Stimulated activated CD4-positive, alpha-beta T cell treated with anti-CD3 and anti-CD28 coated beads, TNF-alpha, amount 100 ng/mL, for 48 hours (primary cell): Measurements from ENCODE around the gene CDK1.

Experiments
- DNase-seq, 3 donors: peaks; one replicate each; pipeline ENCODE4 v3.0.0-alpha.2; 2020; ENCODE audit warnings: low read depth in 3 of 3

The CDK1 gene

DNA sequence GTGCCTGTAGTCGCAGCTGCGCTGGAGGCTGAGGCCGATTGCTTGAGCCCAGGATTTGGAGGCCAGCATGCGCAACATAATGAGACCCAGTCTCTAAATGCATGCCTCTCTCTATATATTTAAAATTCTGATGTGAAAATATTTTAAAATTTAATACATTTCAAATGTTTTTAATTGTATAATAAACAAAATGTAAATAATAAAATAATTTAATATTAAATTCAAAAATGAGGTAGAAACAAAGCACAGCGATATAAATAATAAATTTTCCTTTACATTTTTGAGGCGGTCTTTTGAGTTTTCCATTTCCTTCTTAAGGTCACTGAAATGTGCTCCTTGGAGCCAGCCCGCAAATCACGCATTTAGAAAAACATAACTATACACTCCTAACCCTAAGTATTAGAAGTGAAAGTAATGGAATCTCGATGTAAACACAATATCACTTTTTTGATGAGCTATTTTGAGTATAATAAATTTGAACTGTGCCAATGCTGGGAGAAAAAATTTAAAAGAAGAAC lies 523 bp upstream of the CDK1 start:
- no peak for DNase-seq

DNA sequence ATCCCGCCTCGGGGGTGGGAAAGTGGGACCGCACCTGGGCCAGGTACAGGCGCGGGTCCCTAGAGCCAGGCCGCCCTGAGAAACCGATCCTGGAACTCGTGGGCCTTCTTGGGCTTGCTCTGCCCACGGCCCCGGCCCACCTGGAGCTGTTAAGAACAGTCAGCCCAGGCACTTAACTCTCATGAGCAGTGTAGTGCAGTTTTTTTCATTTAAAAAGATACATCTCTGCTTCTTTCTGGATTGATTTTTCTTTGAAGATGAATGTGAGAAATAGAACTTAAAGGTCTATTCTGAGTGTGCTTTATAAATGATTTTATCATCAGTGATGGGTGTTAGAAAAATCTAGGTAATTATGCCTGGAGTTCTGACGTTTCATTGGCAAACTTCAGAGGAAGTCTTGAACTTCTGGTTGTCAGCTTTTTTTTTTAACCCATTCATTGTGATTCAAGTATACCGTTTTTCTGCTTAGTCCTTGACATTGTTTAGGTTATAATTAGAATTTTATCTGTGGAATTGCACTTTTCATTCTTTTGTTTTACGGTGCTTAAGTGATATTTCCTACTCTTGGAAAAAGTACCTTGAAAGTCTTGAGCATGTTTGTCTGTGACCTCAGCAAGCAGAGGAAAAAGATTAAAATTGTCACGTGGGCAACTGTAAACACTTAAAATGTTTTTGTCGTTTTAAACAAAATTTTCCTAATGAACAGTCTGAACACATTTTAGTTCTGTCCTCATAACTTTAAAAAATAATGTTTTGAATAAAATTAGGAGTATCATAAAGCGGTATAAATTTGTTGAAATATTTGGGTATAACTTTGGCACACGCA lies 906 bp downstream of the CDK1 start:
- no peak for DNase-seq

DNA sequence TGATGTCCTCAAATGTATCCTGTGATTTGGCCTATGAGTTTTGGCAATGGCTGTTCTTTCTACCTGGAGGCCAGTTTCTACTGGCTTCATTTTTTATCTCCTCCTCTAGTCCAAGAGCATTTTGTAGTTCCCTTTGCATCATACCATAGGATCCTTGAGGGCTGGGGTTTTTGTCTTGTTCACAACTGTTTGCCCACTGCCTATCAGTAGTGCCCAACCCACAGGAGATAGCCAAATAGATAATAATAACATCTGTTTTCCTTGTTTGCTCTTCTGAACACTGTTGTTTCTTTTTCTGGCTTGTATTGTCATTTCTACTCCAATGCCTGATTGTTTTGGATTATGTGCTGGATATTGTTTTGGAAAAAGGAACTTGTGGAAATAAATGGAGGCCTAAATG lies 3.4 kb downstream of the CDK1 start:
- DNase-seq = no peak

DNA sequence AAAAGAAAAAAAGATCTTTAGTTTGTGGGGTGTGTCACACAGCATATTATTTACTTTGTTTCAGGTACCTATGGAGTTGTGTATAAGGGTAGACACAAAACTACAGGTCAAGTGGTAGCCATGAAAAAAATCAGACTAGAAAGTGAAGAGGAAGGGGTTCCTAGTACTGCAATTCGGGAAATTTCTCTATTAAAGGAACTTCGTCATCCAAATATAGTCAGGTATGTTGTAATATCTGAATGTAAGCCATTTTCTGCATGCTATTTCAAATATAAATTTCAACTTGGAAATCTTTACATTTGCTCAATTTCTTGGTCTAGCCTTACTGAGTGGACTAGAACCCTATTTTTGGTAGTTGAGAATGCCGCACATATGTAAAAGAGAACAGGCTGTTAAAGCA lies 6.4 kb downstream of the CDK1 start:
- DNase-seq = no peak

DNA sequence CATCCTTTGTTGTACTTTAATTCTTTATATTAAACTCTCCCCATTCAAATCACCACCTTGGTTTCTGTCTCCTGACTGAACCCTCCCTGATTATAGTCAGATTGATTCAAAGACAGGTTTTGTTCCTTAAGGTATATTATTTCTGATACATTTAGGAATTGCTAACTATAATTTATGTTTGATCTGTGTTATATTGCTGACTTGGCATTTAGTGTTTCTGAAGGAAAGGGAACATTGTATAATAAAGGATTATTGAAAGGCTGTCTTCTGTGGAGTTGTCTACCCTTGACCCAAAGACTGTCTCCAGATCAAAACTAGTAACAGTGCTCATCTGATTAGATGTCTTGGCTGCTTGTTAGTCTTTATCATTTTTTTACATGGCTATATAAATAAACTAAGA lies 10.3 kb downstream of the CDK1 start:
- no peak for DNase-seq

DNA sequence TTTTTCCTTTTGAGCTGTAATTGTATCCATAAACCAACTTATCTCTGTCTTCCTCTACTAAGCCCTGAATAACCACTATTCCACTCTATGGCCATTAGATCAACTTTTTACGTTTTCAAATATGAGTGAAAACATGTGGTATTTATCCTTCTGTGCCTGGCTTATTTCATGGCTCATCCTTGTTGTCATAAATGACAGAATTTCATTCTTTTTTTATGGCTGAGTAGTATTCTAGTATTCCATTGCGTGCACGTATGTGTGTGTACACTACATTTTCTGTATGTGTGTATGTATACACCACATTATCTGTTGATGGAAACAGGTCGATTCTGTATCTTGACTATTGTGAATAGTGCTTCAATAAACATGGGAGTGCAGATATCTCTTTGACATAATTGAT lies 11.1 kb downstream of the CDK1 start:
- DNase-seq = no peak

DNA sequence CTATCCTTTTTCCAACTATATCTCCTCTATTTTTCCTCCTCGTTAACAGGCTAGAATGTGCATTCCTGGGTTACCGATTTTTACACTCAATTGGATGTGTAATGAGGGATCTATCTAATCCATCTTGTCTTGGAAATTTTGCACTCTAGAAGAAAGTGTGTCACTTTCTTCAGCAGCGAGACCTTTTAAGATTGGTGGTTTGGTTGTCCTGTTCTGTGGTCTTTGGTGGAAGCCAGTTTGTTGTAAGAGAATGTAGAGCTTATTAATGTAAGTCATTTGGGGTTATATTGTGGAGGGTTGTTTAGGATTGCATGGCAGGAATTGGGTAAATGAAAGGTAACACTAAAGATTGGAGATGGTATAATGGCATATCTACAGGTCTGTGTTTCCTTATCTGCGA lies 16.7 kb downstream of the CDK1 start:
- DNase-seq = no peak

DNA sequence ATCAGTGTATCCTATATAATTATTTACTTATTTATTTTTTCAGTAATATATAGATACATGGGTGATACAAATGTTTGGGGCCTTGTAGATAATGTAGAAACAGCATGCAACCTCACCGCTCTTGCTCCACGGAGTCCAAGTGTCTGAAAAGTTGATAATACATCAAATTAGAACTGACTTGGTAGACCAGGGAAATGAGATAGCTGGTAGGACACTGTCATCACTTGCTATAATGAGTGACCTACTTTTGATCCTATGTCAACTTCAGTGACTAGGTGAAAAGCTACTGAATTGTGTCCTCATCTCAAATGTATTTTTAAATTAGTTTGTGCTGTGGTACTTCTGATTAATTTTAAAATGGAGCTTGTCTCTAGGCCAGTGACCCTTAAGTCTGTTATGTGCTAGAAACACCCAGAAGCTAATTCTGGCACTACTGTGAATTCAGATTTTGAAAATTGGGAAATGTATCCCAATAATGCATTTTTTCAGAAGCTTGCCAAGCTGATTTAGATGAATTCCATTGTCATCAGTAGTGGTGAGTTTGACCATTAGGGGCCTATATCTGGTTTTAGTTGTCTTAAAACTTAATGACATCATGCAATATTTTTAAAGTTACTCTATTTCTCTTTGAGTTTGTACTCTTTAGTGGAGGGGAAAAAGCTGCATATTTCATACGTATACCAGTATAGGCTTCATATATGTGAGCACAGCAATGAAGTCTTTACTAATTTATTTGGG lies 17.4 kb downstream of the CDK1 start:
- no peak for DNase-seq

DNA sequence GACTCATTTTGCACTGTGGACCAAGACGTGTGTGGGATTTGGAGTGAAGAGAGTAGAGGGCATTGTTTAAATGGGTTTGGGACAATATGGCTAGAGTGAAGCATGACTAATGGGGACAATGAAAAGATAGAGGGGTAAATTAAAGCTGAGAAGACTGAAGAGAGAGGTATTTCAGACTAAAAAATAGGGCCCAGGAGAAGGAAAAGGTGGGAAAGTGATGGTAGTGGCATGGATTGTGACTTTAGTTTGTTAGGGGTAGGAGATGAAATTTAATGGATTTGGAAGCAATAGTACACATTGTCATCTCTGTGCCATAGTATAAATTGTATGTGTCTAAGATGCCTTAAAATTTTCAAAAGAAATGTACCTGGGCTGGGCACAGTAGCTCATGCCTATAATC lies 18.2 kb downstream of the CDK1 start:
- no peak for DNase-seq

DNA sequence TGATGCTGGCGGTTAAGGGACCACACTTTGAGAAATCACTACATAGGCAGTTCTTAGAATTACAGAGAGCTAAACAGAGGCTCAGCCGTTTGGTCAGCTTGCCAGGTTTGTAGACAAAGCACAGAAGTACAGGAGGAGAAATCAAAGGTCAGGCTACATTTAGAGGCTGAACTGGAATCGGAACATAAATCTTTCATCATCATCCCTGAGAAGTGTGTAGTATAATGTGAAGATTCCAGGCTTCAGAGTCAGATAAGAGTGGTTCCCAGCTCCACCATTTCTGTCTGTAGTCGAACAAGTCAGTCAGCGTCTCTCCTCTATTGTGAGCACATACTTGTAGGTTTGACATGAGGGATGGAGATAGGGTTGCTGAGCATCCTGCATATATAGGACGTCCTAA lies 18.9 kb downstream of the CDK1 start:
- DNase-seq = no peak

DNA sequence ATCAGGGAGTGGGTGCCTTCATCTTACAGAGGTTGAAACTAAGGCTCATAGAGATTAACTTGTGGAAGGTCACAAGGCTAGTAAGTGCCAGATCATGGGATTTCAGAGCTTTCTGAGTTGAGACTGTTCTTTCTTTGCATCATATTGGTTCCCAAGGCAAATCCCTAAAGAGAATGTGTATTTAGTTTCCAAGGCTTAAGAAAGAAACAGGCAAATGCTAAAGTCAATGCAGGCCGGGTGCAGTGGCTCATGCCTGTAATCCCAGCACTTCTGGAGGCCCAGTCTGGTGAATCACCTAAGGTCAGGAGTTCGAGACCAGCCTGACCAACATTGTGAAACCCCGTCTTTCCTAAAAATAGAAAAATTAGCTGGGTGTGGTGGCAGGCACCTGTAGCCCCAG lies 19.8 kb downstream of the CDK1 start:
- no peak for DNase-seq

DNA sequence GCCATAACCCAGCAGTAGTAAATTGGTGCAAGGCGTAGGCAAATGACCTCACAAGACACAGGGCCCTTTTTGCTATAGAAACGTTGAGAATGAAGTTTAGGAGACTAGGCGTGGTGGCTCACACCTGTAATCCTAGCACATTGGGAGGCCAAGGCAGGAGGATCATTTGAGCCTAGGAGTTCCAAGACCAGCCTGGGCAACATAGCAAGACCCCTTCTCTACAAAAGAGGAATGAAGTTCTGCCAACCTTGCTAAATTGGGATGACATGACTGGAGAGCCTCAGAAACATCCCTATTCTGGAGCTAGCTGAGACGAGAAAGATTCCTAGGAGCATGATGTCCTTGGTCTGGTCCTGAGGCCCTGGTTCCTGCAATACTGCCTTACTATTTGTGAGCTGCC lies 20.6 kb downstream of the CDK1 start:
- DNase-seq = no peak

DNA sequence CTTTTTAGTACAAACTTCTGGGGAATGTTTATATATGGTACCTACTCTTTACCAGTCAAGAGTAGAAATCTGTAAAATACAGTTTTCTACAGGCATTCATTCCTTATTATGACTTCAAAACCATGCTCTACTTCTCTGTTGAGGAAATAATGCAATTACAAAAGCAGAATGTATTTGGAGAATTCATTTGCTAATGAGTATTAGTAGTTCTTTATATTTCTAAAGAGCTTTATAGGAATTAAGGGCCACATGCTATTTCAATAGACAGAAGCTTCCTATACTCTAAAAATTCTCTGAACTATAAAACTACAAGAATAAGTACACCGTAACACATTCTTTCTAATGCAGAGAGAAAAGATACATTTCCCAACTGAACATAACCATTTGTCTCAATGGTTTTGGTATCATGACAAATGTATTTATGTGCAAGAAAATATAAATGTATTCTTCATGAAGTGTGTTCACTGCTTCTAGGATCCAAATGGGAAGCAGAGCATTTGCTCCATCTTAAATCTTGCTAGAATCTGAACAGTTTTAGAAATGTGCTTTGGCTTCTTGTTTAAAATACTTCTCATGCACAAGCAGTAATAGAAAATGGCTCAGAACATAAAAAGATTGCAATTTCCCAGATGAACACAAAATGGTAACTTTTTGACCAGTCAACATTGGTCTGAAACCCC lies 21.8 kb downstream of the CDK1 start:
- DNase-seq = no peak

DNA sequence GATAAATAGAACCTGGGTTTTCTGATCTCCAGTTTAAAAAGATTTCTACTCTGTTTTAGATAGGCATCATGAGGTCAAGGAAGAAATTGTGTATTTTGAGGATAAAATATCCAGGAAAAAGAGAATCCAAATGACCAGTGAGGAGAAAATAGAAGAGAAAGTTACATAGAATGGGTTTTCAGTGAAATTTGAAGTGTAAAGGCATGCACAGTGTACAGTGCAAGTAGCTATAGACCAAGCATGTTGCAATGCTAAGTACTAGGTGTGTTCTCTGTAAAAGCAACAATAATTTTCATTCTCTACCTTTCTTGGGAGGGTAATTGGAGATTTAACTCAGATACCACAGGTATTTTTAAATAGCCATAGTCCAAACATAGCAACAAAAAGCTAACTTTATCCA lies 22.6 kb downstream of the CDK1 start:
- no peak for DNase-seq

DNA sequence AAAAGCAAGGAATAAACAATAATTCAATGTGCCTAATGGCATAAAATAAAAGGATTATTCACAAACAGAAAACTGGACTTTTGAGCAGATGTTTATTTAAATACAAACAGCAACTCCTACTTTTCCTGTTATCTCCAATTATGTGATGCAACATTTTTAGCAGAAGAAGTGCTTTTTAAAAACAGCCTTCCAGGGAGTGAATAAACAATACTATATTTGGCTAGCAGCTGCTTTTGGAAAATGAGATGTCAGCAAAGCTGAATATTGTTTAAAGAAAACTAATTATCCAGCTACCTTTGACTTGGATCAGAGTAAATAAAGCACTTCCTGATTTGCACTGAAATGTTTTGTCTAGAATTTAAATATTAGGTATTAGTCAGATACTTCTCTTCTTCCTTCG lies 23.2 kb downstream of the CDK1 start:
- no peak for DNase-seq

DNA sequence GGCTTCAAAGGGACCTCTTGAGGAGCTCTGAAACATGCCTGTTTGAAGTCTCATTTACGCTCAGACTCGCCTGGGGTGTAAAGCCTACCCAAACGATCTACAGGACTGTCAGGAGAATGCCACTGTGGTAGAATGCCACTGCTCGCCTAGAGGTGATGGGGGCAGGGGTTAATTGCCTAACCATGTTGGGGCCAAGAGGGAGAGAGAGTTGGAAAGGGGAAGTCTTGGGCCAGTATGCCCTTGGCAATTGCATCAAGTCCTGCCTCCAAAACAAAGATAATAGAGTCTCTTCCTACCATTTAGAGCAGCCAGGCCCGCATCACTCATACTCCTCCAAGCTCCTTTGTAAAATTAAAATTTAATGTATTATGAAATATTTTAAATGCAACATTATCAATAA lies 25.2 kb downstream of the CDK1 start:
- DNase-seq = no peak

DNA sequence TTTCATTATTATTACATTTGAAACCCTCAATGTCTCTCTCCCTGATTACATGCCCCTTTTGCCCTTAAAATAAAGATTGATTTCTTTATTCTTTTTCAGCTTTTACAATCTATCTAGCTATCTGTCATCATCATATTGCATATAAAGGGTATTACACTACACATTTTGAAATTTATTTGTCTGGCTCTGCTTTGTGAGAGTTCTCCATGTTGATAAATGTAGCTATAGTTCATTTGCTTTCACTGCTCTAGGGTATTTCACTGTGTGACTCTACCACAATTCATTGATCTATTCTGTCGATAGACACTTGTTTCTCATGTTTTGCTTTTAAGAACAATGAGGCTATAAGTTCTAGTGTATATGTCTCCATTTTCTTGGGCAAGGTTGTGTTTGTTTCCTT lies 25.6 kb downstream of the CDK1 start:
- no peak for DNase-seq

DNA sequence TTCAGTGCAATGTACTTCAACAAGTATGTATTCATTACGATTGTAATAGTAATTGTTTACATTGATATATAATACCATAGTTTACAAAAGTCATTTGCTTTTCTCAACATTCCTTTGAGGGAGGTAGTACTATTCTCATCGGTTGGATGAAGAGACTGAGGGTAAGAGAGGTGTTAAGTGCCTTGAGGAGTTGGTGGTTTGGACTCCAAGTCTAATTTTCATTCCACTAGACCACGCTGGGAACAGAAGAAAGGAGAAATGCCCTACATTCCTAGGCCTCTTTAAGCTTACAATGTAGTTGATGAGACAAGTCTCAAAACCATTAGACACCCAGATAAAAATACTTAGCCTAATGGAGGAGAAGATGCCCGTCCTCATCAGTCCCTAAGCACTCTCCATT lies 28.6 kb downstream of the CDK1 start:
- no peak for DNase-seq

DNA sequence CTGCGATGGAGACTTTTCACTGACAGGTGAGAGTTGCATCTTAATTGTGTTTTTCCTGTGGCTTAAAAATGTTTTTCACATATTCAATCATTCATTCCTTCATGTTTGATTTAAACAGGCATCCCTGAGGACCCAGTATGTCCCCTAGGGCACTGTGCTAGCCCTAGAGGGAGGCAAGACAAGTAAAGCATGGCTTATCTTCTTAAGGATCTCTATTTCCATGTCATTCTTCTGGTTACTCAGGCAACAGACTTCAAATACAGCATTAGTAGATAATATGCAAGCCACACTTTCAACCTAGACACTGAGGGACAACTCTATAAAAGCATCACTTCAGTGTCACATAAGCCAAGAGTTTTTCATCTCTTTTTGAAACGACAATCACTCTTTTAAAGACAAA lies 29.2 kb downstream of the CDK1 start:
- DNase-seq = no peak

DNA sequence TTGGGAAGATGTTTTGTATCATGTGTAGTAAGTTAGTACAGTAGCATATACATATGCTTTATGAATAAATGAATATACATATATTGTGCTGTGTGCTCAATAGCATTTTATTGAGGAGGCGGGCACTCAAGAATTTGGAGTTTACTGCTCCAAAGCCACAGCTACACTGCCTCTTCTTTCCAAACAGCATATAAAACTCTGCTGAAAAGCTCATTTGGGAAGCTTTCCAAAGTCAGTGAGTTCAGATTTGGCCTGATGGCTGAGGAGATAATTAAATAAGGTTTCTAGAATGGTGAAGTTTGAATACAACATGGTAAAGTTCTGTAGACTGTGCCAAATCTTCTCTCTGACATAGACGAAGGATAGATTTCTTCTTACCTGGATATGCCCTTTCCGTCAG lies 29.8 kb downstream of the CDK1 start:
- no peak for DNase-seq

DNA sequence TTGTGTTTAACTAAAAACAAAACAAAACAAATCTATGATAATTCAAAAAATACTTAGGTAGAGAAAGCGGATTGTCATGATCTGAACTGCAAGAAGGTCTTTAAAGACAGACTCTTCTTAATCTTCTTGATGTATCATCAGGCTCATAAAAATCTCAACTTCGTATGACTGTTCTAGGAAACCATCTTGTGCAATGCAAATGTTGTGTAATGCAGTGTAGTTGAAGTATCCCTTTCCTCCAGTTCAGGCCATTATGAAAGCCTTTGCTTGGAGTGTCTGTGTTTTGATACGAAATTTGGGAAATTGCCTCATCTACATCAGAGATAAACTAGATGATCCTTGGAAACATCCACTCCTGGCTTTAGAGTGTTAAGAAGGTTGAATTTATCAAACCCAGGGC lies 30.9 kb downstream of the CDK1 start:
- no peak for DNase-seq

DNA sequence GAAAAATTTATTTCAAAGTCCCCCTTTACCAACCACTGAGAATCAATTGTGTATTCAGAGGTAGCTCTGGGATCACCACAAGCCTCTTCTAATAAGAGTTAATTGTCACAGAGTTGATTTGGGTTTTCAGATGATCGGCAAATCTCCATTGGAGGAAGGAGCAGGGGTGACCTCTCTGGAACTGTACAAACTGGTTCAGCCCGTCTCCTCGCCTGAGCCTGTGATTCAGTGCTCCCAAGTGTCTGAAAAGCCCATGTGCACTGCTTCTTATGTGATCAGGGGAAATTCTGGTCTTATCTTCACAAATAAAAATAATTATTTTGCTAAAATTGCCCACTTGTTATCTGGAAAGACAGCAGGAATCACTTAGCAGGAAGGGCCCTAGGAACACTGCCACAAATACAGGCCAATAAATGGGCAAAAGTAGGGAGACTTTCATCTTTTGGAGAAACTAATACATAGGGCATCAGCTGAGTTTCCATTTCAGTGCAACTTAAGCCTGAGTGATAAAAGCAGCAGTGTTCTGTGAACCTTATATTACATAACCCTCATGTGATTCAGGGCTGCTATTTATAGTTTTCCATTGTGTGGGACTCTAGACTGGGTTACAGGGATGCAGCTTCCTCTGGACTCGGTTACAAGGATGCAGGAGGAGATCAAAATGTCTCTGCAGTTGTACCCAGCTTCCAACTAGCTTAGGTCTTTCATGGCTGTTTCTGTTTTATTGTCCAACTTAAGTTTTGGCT lies 32.3 kb downstream of the CDK1 start:
- no peak for DNase-seq
